ENCODE data around the gene PARD6B. TPM values are rescaled to one million over a fixed set of nuclear protein-coding genes. Genes with fewer than 3 reads are reported as not detected.

Gene PARD6B
- total RNA-seq, 1 donor from 2014 or later = 13.1 TPM

- Mint-ChIP-seq H3K4me1 (ENCODE audit: low read depth, unreplicated experiment) (no peaks in the 10 kb centered on the region), H3K27ac (ENCODE audit: unreplicated experiment) (no peak overlapping the region), H3K36me3 (ENCODE audit: low read depth, unreplicated experiment) (no peaks in the 10 kb centered on the region), H3K27me3 (ENCODE audit: low read depth, unreplicated experiment) (no peaks in the 10 kb centered on the region), H3K4me3 (ENCODE audit: unreplicated experiment) (no peak overlapping the region), H3K9me3 (ENCODE audit: unreplicated experiment) (no peaks in the 10 kb centered on the region)
- Histone ChIP-seq H3K4me2 (ENCODE audit: low read length) (no peak overlapping the region), H3K9ac (ENCODE audit: low read length) (no peak overlapping the region), H4K20me1 (ENCODE audit: insufficient read depth, low read length) (no peaks in the 10 kb centered on the region), H3K4me3 (ENCODE audit: insufficient read depth, low read depth, low read length) (no peak overlapping the region), H2AFZ (ENCODE audit: low read depth, low read length) (no peak overlapping the region), H3K27me3 (ENCODE audit: insufficient read depth, low read length) (peaks cover 2% of the 10 kb centered on the region), H3K36me3 (ENCODE audit: insufficient read depth, low read length) (no peaks in the 10 kb centered on the region), H3K79me2 (ENCODE audit: insufficient read depth, low read length) (no peaks in the 10 kb centered on the region), H3K4me1 (ENCODE audit: insufficient read depth, low read length) (no peaks in the 10 kb centered on the region), H3K27ac (ENCODE audit: low read depth, low read length) (no peak overlapping the region), H3K9me3 (ENCODE audit: insufficient read depth, low read depth, low read length) (no peaks in the 10 kb centered on the region)
- DNase-seq (ENCODE audit: low read depth) (no peak), FAIRE-seq (no peak)
- no peak for TF ChIP-seq CTCF (IDR thresholded peaks at IDR 0.05; ENCODE audit: insufficient read depth, low read depth, low read length)
- TF ChIP-seq EZH2 (IDR thresholded peaks at IDR 0.05; ENCODE audit: insufficient read depth, low read length) = no peak
These were observed 41.2 kb downstream of the PARD6B start for GRCh38 chr20:50772420-50773185.

- Histone ChIP-seq H3K4me1 (ENCODE audit: insufficient read depth, low read length) (no peaks in the 10 kb centered on the region), H3K9me3 (ENCODE audit: insufficient read depth, low read depth, low read length) (no peaks in the 10 kb centered on the region), H3K36me3 (ENCODE audit: insufficient read depth, low read length) (no peaks in the 10 kb centered on the region), H3K4me2 (ENCODE audit: low read length) (no peak overlapping the region), H3K27me3 (ENCODE audit: insufficient read depth, low read length) (peaks cover 2% of the 10 kb centered on the region), H3K27ac (ENCODE audit: low read depth, low read length) (no peak overlapping the region), H2AFZ (ENCODE audit: low read depth, low read length) (no peak overlapping the region), H3K9ac (ENCODE audit: low read length) (no peak overlapping the region), H3K79me2 (ENCODE audit: insufficient read depth, low read length) (no peaks in the 10 kb centered on the region), H4K20me1 (ENCODE audit: insufficient read depth, low read length) (no peaks in the 10 kb centered on the region), H3K4me3 (ENCODE audit: insufficient read depth, low read depth, low read length) (no peak overlapping the region)
- Mint-ChIP-seq H3K27me3 (ENCODE audit: low read depth, unreplicated experiment) (no peaks in the 10 kb centered on the region), H3K36me3 (ENCODE audit: low read depth, unreplicated experiment) (no peaks in the 10 kb centered on the region), H3K9me3 (ENCODE audit: unreplicated experiment) (no peaks in the 10 kb centered on the region), H3K4me3 (ENCODE audit: unreplicated experiment) (no peak overlapping the region), H3K4me1 (ENCODE audit: low read depth, unreplicated experiment) (no peaks in the 10 kb centered on the region), H3K27ac (ENCODE audit: unreplicated experiment) (no peak overlapping the region)
- FAIRE-seq (no peak), DNase-seq (ENCODE audit: low read depth) (no peak)
- TF ChIP-seq CTCF (IDR thresholded peaks at IDR 0.05; ENCODE audit: insufficient read depth, low read depth, low read length) = no peak
- no peak for TF ChIP-seq EZH2 (IDR thresholded peaks at IDR 0.05; ENCODE audit: insufficient read depth, low read length)
These were observed 43.1 kb downstream of the PARD6B start for GRCh38 chr20:50774515-50774914.

GRCh38 chr20:50776122-50776817 is 44.9 kb downstream of the PARD6B start:
- no peaks in the 10 kb centered on the region for H3K79me2 ChIP-seq (ENCODE audit: insufficient read depth, low read length)
- H3K27me3 ChIP-seq (ENCODE audit: insufficient read depth, low read length) = peaks cover 2% of the 10 kb centered on the region
- no peak overlapping the region for H3K4me3 Mint-ChIP-seq (ENCODE audit: unreplicated experiment)
- no peak overlapping the region for H2AFZ ChIP-seq (ENCODE audit: low read depth, low read length)
- DNase-seq (ENCODE audit: low read depth) (no peak), FAIRE-seq (no peak)
- H4K20me1 ChIP-seq (ENCODE audit: insufficient read depth, low read length) = no peaks in the 10 kb centered on the region
- H3K4me2 ChIP-seq (ENCODE audit: low read length) = no peak overlapping the region
- H3K36me3 Mint-ChIP-seq (ENCODE audit: low read depth, unreplicated experiment) = no peaks in the 10 kb centered on the region
- H3K27me3 Mint-ChIP-seq (ENCODE audit: low read depth, unreplicated experiment) = no peaks in the 10 kb centered on the region
- H3K9me3 Mint-ChIP-seq (ENCODE audit: unreplicated experiment) = no peaks in the 10 kb centered on the region
- no peaks in the 10 kb centered on the region for H3K4me1 ChIP-seq (ENCODE audit: insufficient read depth, low read length)
- TF ChIP-seq CTCF (IDR thresholded peaks at IDR 0.05; ENCODE audit: insufficient read depth, low read depth, low read length) (no peak), EZH2 (IDR thresholded peaks at IDR 0.05; ENCODE audit: insufficient read depth, low read length) (no peak)
- H3K9me3 ChIP-seq (ENCODE audit: insufficient read depth, low read depth, low read length) = no peaks in the 10 kb centered on the region
- H3K9ac ChIP-seq (ENCODE audit: low read length) = no peak overlapping the region
- H3K27ac Mint-ChIP-seq (ENCODE audit: unreplicated experiment) = no peak overlapping the region
- no peaks in the 10 kb centered on the region for H3K36me3 ChIP-seq (ENCODE audit: insufficient read depth, low read length)
- H3K4me1 Mint-ChIP-seq (ENCODE audit: low read depth, unreplicated experiment) = no peaks in the 10 kb centered on the region
- no peak overlapping the region for H3K4me3 ChIP-seq (ENCODE audit: insufficient read depth, low read depth, low read length)
- H3K27ac ChIP-seq (ENCODE audit: low read depth, low read length) = no peak overlapping the region

Data from astrocyte (in vitro differentiated cells and primary cell).